Testis (tissue), 2 donors: Measurements from ENCODE around the gene OR5K2.

ENCODE experiments used
- CTCF ChIP-seq, 3 experiments: fragments of 450-650 bp in 2 of 3; fragments of 200-600 bp in 1 of 3; sonication (generic) in 1 of 3; IDR thresholded peaks; one replicate each; pipeline ENCODE4 v1.5.1; 2016 to 2019; ENCODE audit warnings: antibody characterized with exemption in 3 of 3, mild to moderate bottlenecking in 2 of 3, moderate library complexity in 1 of 3
- POLR2A ChIP-seq: fragments of 450-650 bp; IDR thresholded peaks from one replicate; pipeline ENCODE4 v1.6.1; 2017; ENCODE audit warnings: antibody characterized with exemption, mild to moderate bottlenecking, moderate library complexity

GRCh38 chr3:98542623-98543022 is 45.1 kb downstream of the OR5K2 start:
- TF ChIP-seq CTCF (IDR thresholded peaks at IDR 0.05) (no peak), POLR2A (no peak)
